H9 (cell line): Measurements from ENCODE around the gene DYNLT2B. TPM values are rescaled to one million over a fixed set of nuclear protein-coding genes. Genes with fewer than 3 reads are reported as not detected.

Experiments used
- DNase-seq: peaks from one replicate; pipeline ENCODE4 v3.0.0-alpha.2; 2017
- H2AFZ ChIP-seq: one replicate; pipeline ENCODE4 v1.6.1; 2013; ENCODE audit warnings: mild to moderate bottlenecking, low read length, control low read depth, moderate library complexity
- H2AK5ac ChIP-seq: 2 replicates; pipeline ENCODE4 v1.6.1; 2013; ENCODE audit warnings: low read length, control low read depth, mixed read lengths; ENCODE audit not compliant: insufficient read length
- H2BK120ac ChIP-seq: one replicate; pipeline ENCODE4 v1.6.1; 2013; ENCODE audit warnings: low read depth, mild to moderate bottlenecking, low read length, control low read depth, inconsistent platforms; ENCODE audit not compliant: poor library complexity, severe bottlenecking
- H2BK12ac ChIP-seq: 2 replicates; pipeline ENCODE4 v1.6.1; 2013; ENCODE audit warnings: low read length, control low read depth, mixed read lengths, low read depth; ENCODE audit not compliant: insufficient read length
- H2BK15ac ChIP-seq: 2 replicates; pipeline ENCODE4 v1.6.1; 2013; ENCODE audit warnings: low read depth, low read length, control low read depth
- H2BK20ac ChIP-seq: one replicate; pipeline ENCODE4 v1.6.1; 2013; ENCODE audit warnings: low read depth, mild to moderate bottlenecking, low read length, control low read depth, inconsistent platforms; ENCODE audit not compliant: poor library complexity, severe bottlenecking
- H2BK5ac ChIP-seq: 2 replicates; pipeline ENCODE4 v1.6.1; 2013; ENCODE audit warnings: low read length, control low read depth, mixed read lengths; ENCODE audit not compliant: insufficient read length
- H3K14ac ChIP-seq: 2 replicates; pipeline ENCODE4 v1.6.1; 2013; ENCODE audit warnings: low read length, control low read depth; ENCODE audit not compliant: insufficient read depth
- H3K18ac ChIP-seq: 2 replicates; pipeline ENCODE4 v1.6.1; 2013; ENCODE audit warnings: low read depth, mild to moderate bottlenecking, mixed read lengths, low read length, control low read depth; ENCODE audit not compliant: insufficient read length
- H3K23ac ChIP-seq: 2 replicates; pipeline ENCODE4 v1.6.1; 2013; ENCODE audit warnings: low read length, control low read depth, mixed read lengths, low read depth; ENCODE audit not compliant: insufficient read length
- H3K23me2 ChIP-seq: 2 replicates; pipeline ENCODE4 v1.6.1; 2013; ENCODE audit warnings: low read depth, mild to moderate bottlenecking, mixed read lengths, low read length, control low read depth; ENCODE audit not compliant: insufficient read length, poor library complexity, severe bottlenecking
- H3K27ac ChIP-seq: 2 replicates; pipeline ENCODE4 v1.5.1; 2013; ENCODE audit warnings: low read length, control low read depth, mixed read lengths, low read depth; ENCODE audit not compliant: insufficient read length
- H3K27me3 ChIP-seq: 2 replicates; pipeline ENCODE4 v1.6.1; 2013; ENCODE audit warnings: low read length, control low read depth, inconsistent platforms; ENCODE audit not compliant: insufficient read depth
- H3K4ac ChIP-seq: 2 replicates; pipeline ENCODE4 v1.6.1; 2013; ENCODE audit warnings: low read depth, mild to moderate bottlenecking, control low read depth, inconsistent platforms, low read length, moderate library complexity
- H3K4me1 ChIP-seq: 2 replicates; pipeline ENCODE4 v1.6.1; 2013; ENCODE audit warnings: low read length, control low read depth, inconsistent platforms; ENCODE audit not compliant: insufficient read depth
- H3K4me2 ChIP-seq: 2 replicates; pipeline ENCODE4 v1.6.1; 2013; ENCODE audit warnings: low read length, control low read depth, mixed read lengths; ENCODE audit not compliant: insufficient read length, insufficient read depth
- H3K56ac ChIP-seq: 2 replicates; pipeline ENCODE4 v1.6.1; 2013; ENCODE audit warnings: low read depth, mild to moderate bottlenecking, mixed read lengths, low read length, control low read depth; ENCODE audit not compliant: insufficient read length
- H3K79me1 ChIP-seq: 2 replicates; pipeline ENCODE4 v1.6.1; 2013; ENCODE audit warnings: low read depth, mild to moderate bottlenecking, moderate library complexity, low read length, control low read depth, inconsistent platforms; ENCODE audit not compliant: insufficient read depth, poor library complexity, severe bottlenecking
- H3K79me2 ChIP-seq: 2 replicates; pipeline ENCODE4 v1.6.1; 2013; ENCODE audit warnings: low read length, control low read depth, inconsistent platforms; ENCODE audit not compliant: insufficient read depth
- H3K9ac ChIP-seq: 2 replicates; pipeline ENCODE4 v1.6.1; 2013; ENCODE audit warnings: low read length, control low read depth, mixed read lengths; ENCODE audit not compliant: insufficient read length; ENCODE audit errors: extremely low read depth
- H3K9me3 ChIP-seq: one replicate; pipeline ENCODE4 v1.6.1; 2013; ENCODE audit warnings: low read depth, low read length, inconsistent platforms; ENCODE audit not compliant: control insufficient read depth
- H3T11ph ChIP-seq: one replicate; pipeline ENCODE4 v1.6.1; 2013; ENCODE audit warnings: mild to moderate bottlenecking, low read length, control low read depth, inconsistent platforms
- H4K20me1 ChIP-seq: one replicate; pipeline ENCODE4 v1.6.1; 2013; ENCODE audit not compliant: control insufficient read depth, insufficient read length, insufficient read depth
- H4K5ac ChIP-seq: 2 replicates; pipeline ENCODE4 v1.6.1; 2013; ENCODE audit warnings: low read depth, mild to moderate bottlenecking, mixed read lengths, low read length, control low read depth; ENCODE audit not compliant: insufficient read length
- H4K8ac ChIP-seq: replicated peaks from 2 replicates; pipeline ENCODE4 v1.6.1; 2013; ENCODE audit warnings: low read length, control low read depth, mixed read lengths, low read depth; ENCODE audit not compliant: insufficient read length
- H4K91ac ChIP-seq: 2 replicates; pipeline ENCODE4 v1.6.1; 2013; ENCODE audit warnings: low read depth, mild to moderate bottlenecking, moderate library complexity, mixed read lengths, low read length, control low read depth; ENCODE audit not compliant: insufficient read length
- H3K27ac Mint-ChIP-seq, 3 experiments: 2 replicates in 2 of 3; 3 replicates in 1 of 3; pipeline ENCODE4 v1.8.0; 2020 to 2021; ENCODE audit warnings: mixed read lengths in 3 of 3, mild to moderate bottlenecking in 1 of 3, moderate library complexity in 1 of 3
- H3K27me3 Mint-ChIP-seq: 2 replicates; pipeline ENCODE4 v1.8.0; 2021; ENCODE audit warnings: low read depth, mild to moderate bottlenecking, moderate library complexity, mixed read lengths
- H3K36me3 Mint-ChIP-seq, 3 experiments: 2 replicates in 2 of 3; 3 replicates in 1 of 3; pipeline ENCODE4 v1.8.0; 2020 to 2021; ENCODE audit warnings: low read depth in 3 of 3, mixed read lengths in 3 of 3; ENCODE audit not compliant: insufficient read depth in 1 of 3
- H3K4me1 Mint-ChIP-seq, 2 experiments: 2 replicates each; pipeline ENCODE4 v1.8.0; 2020; ENCODE audit warnings: mixed read lengths in 2 of 2
- H3K4me3 Mint-ChIP-seq, 2 experiments: 2 replicates in 1 of 2; 3 replicates in 1 of 2; pipeline ENCODE4 v1.8.0; 2020 to 2021; ENCODE audit warnings: mild to moderate bottlenecking in 2 of 2, mixed read lengths in 2 of 2, moderate library complexity in 1 of 2
- H3K9me3 Mint-ChIP-seq, 2 experiments: 2 replicates in 1 of 2; 3 replicates in 1 of 2; pipeline ENCODE4 v1.8.0; 2020; ENCODE audit warnings: mild to moderate bottlenecking in 2 of 2, mixed read lengths in 2 of 2, moderate library complexity in 1 of 2
- WGBS: extraction: QIAGEN DNeasy Blood & Tissue Kit; methylation state at CpG from one replicate; pipeline ENCODE4 v1.1.7; 2013; ENCODE audit warnings: missing lambda C conversion rate, low lambda C conversion rate, mixed read lengths; ENCODE audit not compliant: insufficient read length; ENCODE audit errors: extremely low coverage; 5-methylcytosine and 5-hydroxymethylcytosine counted together
- total RNA-seq: library from RNA; stranded (reverse); gene quantifications from 2 replicates; pipeline ENCODE4 v1.2.1, GENCODE V29; 2021
- TF ChIP-seq, protein P1 (sequence below): fragments of 200-600 bp; sonication (generic); conservative IDR thresholded peaks from 3 replicates; pipeline ENCODE4 v1.8.0; 2021; ENCODE audit warnings: antibody characterized with exemption, mild to moderate bottlenecking

Gene DYNLT2B
- total RNA-seq, 1 experiment from 2014 or later: 12.4 TPM

DNA sequence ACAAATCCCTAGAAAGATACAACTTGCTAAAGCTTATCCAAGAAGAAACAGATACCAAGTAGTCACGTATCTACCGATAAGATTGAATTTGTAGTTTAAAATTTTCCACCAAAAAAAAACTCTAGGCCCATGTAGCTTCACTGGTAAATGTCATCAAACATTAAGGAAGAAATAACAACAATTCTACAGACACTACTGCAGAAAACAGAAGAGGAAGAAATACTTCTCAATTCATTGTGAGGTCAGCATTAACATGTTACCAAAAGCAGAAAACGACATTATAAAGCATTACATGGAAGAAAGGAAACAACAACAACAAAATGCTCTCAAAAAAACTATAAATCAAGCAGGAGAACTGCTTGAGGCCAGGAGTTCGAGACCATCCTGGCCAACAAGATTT, 47.7 kb upstream of the DYNLT2B start:
- Histone ChIP-seq H3K9ac (no peak overlapping the region), H3K4ac (no peak overlapping the region), H2BK12ac (no peak overlapping the region), H2BK15ac (no peak overlapping the region), H3K4me2 (no peak overlapping the region), H2AK5ac (no peak overlapping the region), H4K91ac (no peak overlapping the region), H3K14ac (no peak overlapping the region), H3K23me2 (no peaks in the 10 kb centered on the region), H4K5ac (no peak overlapping the region), H4K8ac (no peak overlapping the region), H2AFZ (no peak overlapping the region), H4K20me1 (no peaks in the 10 kb centered on the region), H3K79me2 (no peaks in the 10 kb centered on the region; the same call in 1 of the 2 replicates), H3K23ac (no peak overlapping the region), H3K9me3 (no peaks in the 10 kb centered on the region), H3K27me3 (no peaks in the 10 kb centered on the region), H3T11ph (no peak overlapping the region), H3K18ac (no peak overlapping the region), H3K4me1 (no peaks in the 10 kb centered on the region), H3K56ac (no peak overlapping the region), H2BK20ac (no peak overlapping the region), H3K79me1 (peaks cover 3% of the 10 kb centered on the region), H2BK120ac (no peak overlapping the region), H2BK5ac (no peak overlapping the region), H3K27ac (no peak overlapping the region)
- Mint-ChIP-seq H3K9me3 (no peaks in the 10 kb centered on the region), H3K4me1 (no peaks in the 10 kb centered on the region), H3K36me3 (peaks cover 33 to 70% (median 63%) of the 10 kb centered on the region in 3 experiments), H3K27me3 (no peaks in the 10 kb centered on the region), H3K4me3 (no peak overlapping the region), H3K27ac (no peak overlapping the region; a peak in 2 of 7 replicates)
- WGBS: no CpG with 5 or more reads among the region's 4 CpGs
- DNase-seq: no peak
- TF ChIP-seq, protein P1, sequence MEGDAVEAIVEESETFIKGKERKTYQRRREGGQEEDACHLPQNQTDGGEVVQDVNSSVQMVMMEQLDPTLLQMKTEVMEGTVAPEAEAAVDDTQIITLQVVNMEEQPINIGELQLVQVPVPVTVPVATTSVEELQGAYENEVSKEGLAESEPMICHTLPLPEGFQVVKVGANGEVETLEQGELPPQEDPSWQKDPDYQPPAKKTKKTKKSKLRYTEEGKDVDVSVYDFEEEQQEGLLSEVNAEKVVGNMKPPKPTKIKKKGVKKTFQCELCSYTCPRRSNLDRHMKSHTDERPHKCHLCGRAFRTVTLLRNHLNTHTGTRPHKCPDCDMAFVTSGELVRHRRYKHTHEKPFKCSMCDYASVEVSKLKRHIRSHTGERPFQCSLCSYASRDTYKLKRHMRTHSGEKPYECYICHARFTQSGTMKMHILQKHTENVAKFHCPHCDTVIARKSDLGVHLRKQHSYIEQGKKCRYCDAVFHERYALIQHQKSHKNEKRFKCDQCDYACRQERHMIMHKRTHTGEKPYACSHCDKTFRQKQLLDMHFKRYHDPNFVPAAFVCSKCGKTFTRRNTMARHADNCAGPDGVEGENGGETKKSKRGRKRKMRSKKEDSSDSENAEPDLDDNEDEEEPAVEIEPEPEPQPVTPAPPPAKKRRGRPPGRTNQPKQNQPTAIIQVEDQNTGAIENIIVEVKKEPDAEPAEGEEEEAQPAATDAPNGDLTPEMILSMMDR: no peak
